GM19468 (cell line): ENCODE data around the gene CTBP1.

Experiments used
- ATAC-seq: cut with Tn5 transposase; IDR thresholded peaks from one replicate; pipeline ENCODE4 v1.9.1; 2021; ENCODE audit warnings: mild to moderate bottlenecking, moderate library complexity, moderate number of reproducible peaks; ENCODE audit not compliant: unreplicated experiment; ENCODE audit errors: extremely low read depth

The CTBP1 gene

DNA sequence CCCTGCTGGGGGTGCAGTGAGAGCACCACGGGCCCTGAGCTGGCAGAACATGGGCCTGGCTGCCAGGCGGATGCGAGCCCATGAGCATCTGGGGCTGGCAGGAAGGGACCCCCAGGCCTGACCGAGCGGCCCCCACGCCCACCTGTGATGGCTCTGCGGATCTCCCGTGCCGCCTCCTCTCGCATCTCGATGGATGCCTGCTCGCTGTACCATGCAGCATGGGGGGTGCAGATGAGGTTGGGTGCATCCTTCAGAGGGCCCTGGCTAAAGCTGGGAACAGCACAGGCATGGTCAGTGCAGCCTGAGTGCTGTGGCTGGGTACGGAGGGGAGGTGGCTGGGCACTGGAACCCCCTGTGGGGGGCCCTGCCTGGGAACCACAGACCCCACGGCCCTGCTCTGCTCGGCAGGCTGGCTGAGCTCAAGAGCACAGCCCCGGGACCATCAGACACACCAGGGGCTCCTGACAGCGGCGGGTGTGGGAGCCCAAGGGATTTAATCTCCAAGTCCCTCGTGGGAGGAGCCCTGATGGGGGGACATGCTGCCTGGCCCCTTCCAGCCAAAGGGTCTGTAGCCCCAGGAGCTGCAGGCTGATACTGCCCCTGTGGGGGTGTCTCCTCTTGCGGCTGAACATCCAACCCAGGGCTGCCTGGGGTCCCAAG is 35.5 kb downstream of the CTBP1 start:
- ATAC-seq, result no peak

DNA sequence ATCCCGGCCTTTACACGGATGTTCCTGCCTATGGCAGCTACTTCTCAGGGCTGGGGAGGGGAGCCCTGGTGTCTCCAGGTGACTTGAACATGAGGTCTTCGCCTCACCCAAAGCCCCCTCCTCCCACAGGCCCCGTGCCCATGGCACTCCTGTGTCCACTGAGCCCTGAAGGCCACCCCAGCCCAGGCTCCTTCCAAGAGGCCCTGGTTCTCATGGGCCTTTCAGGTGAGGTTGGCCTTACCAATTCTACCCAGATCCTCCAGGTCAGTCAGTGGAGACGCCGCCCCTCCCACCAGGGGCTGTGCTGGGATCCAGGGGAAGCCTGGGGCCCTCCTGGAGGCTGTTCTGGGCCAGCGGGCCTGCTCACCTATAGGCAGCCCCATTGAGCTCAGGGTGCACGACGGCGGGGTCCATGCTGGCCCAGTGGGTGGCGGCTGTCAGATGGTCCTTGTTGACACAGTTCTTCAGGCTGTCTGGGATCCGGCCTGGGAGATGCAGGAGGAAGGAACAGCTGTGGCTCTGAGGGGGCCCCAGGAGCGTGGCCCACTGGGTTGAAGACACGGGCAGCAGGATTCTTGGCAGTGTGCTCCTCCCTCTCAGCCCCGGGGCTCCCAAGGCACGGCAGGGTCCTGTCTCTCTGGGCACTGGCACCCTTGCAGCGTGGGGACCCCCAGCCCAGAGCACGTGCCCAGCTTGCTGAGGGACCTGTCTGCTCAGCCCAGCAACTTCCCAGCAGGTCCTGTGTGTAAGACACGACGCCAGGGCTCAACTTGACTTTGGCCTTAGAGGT is 36.2 kb downstream of the CTBP1 start:
- ATAC-seq, result no peak

DNA sequence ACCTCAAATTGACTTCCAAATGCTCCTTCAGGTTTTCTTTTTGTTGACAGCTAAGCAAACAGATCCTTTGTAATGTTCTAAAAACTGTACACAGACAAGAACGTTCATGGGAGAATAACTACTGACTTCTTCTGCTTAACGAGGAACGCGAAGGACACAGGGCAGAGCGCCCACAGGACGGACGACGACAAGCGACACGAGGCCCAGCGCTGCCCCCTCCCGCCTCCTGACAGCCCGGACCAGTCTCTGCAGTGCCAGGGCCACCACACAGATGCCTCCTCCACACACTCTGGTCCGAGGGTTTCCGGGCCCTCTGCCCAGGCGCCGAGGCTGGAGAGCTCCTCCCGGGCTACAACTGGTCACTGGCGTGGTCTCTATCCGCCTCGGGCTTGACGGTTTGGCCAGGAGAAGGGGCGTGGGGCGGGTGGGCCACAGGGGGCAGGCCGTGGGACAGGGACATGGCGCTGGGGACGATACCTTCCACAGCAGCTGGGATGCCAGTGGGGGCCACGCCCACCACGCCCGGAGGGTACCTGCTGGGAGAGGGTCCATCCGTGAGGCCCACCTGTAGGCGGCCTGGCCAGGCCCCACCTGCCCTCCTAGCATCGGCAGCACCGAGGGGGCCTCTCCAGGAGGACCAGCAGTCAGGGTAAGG is 36.9 kb downstream of the CTBP1 start:
- no peak for ATAC-seq

DNA sequence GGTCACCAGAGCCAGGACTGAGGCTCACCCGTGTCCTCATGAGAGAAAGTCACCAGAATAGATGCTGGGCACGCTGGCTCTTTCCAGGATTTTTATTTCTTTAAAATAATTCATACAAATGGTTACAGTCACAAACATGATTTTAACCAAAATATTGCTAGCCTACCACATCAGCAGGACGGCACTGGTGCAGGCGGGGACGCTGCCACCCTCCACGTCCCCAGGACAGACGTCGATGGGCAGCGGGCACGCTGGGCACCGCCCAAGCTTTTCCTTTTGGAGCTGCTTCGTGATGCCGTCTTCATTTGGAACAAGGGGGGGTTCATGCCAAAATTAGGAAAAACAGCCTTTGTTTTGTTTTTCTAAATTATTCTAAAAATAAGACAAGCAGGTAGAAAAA is 37.6 kb downstream of the CTBP1 start:
- ATAC-seq, result no peak

DNA sequence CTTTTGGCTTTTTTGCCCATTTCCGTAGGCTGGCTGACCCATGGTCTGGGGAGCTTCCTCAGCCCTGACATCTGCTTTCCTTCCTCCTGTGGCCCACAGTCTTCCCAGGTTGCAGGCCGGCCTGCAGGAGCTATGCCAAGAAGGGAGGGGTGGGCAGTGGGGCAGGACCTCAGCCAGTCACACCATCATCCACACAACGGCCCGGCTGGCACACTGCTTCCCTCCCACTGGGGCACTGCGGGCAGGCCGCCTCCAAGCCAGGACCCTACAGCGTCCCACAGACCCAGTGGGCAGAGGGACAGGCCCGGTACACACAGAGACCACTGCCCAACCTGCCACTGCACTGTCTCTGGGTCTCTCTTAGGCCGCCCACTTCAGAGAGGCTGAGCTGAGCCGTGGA is 38.0 kb downstream of the CTBP1 start:
- no peak for ATAC-seq

DNA sequence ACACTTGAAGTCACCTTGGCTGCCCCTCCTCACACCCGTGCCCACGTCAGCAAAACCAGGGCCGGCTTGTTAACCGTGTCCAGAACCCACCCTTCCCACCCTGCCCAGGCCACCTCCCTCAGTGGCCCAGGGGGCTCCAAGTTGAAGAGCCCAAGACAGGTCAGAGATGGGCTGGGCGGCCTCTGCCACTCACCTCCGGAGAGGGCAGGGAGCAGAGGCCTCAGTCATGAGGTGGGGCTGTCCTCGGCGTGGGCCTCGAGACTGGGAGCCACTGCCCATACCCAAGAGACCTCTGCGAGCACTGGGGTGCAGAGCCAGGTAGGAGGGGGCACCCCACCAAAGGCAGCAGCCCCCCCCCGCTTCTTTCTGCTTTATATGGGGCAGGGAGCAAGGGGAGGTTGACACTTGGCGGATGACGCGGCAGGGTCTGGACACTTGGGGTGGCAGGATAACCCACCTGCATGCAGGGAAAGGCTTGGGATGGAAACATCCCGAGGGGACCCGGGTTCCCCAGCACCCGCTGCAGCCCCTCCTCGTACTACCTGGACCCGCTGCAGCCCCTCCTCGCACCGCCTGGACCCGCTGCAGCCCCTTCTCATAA is 38.6 kb downstream of the CTBP1 start:
- no peak for ATAC-seq

DNA sequence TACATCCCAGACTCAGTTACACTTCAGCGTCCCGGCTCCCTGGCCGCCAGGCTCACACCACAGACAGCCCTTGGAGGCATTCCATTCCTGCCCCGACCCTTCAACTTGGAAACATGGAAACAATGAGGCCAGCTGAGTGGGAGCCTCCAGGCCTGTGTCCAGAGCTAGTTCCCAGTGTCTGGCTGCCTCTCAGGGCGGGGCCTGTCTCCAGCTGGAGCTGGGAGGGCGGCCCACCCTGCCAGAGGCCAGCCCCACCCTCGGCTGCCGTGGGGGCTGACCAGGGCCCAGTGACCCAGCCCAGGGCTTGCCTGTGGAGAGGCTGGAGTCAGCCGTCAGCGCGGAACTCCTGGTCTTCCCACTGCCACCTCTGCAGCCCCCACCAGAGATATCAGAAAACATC is 39.1 kb downstream of the CTBP1 start:
- ATAC-seq, result no peak

DNA sequence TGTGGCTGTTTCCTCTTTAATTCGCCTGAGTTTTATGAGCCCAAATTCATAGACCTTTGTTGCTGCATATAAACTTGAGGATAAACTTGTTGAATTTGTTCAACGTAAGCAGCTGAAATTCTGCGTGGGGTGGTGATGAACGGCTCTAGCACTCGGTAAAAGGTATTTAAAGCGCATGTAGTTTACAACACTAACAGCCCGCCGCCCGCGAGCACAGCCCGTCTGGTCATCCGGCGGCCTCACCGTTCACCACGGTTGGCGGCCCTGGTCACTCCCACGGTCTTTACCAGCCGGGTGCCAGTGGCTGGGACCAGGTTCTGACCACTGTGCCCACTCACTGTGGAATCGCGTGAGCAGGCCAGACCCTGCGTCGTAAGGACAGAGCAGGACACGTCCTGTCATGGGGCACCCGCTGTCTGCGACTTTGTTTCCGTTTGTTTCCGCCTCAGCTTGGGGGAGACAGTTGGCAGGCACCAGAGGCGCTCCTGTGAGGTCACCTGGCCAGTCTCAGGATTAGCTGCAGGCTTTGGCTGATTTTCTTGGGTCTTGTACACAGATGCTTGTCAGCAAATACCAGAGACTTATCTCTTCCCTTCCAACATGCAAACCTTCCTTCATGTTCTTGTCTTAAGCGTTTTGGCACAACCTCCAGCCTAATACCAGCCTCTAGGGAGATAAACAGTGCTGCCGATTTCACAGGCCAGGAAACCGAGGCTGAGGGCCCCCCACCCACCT is 39.8 kb downstream of the CTBP1 start:
- ATAC-seq, result no peak

DNA sequence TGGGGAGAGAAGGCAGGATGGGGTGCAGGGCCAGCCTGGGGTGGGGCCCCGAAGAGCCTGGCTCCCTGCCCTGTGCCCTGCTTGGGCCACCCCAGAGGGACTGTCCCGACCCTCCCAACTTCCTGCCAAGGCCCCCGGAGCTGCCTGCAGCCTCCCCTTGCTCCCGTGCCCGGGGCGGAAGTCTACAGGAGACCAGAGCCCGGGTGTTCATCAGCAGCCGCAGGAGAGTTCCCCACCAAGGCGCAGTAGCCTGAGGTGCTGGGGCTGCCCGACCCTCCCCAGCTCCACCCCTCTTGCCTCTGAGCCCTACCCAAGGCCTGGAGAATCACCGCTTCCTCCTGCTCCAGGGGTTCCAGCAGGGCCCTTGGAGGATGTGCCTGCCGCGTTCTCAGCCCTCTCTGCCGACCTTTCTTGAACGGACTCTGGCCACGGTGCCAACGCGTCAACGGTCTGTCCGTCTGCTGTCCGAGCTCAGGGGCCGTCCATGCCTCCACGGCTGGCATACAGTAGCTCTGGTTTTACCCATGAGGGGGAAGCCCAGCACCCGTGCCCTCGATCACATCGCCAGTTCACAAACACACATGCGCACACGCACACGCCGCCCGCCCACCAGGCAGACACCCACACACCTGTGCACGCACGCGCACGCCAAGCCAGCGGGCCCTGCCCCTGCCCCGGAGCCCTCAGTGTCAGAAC is 40.5 kb downstream of the CTBP1 start:
- ATAC-seq, result no peak

DNA sequence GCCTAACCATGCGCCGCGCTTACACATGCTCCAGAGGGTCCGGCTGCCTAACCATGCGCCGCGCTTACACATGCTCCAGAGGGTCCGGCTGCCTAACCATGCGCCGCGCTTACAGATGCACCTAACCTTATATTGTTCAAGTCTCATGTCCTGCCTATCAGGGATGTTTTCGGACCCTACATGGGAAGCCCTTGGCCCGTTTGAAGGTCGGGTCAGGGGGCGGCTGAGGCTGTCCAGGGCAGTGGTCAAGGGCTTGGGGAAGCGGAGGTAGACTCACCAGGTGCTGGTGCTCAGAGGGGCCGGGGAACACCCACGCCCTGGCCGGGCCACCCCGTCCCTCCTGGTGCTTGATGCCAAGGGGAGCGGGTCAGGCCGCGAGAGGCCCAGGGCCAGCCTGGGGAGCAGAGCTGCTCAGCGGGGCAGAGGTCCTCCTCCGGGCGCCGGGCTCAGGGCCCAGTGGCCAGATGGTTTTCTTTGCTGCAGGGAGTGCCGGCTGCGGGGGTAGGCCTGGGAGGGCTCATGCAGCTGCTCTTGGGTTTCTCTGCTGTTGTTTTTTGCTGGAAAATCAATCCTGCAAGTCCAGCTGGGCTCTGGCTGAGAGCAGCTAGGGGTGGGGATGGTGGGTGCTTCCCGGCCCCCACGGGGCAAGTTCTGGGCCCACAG is 41.2 kb downstream of the CTBP1 start:
- no peak for ATAC-seq

DNA sequence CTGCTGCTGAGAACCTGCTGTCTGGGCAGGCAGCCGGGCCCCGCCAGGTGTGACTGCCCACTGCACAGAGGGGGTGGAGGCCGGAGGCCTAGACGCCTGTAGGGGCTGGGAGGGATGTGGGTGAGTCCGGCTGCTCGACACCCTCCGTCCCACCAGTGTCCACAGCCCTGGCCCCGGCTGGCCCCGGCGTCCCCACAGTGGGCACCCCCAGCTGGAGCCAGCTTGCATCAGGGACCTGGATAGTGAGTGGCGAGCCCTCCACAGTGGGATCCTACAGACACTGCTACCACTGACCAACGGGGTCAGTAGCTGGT is 41.8 kb downstream of the CTBP1 start:
- ATAC-seq, result no peak

DNA sequence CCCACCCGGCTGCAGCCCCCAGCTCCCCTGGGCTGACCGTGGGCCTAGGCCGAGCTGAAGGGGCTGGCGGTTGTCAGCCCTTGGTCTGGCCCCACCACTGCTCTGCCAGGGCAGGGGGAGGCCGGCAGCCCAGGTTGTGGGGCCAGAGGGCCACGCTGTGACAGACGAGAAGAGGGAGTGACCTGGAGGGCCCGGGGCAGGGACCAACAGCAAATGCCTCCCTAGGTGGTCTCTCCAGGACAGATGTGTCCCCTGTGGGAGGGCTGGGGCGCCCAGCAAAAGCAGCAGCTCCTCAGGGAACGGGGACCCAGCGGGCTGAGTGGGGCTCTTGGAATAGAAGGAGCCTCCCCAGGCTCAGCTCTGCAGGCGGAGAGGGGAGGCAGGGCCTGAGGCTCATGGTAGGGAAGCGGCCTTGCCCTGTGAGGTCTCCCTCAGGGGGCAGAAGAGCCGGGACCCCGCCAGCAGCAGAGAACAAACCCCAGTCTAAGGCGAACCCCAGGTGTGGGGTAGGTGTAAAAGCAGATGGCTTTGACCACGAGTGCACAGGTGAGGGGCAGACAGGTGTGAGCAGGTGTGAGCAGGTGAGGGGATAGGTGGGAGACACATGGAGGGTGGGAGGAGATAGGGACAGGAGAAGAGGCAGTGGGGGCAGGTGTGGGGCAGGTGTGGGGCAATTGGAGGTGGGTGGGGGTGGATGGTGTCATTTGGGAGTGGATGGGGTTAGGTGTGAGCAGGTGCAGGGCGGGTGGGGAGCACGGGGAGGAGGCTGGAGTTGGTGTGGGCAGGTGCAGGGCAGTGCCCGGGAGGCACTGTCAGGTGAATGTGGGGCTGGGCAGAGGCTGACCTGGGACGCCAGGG is 42.4 kb downstream of the CTBP1 start:
- ATAC-seq, result no peak

DNA sequence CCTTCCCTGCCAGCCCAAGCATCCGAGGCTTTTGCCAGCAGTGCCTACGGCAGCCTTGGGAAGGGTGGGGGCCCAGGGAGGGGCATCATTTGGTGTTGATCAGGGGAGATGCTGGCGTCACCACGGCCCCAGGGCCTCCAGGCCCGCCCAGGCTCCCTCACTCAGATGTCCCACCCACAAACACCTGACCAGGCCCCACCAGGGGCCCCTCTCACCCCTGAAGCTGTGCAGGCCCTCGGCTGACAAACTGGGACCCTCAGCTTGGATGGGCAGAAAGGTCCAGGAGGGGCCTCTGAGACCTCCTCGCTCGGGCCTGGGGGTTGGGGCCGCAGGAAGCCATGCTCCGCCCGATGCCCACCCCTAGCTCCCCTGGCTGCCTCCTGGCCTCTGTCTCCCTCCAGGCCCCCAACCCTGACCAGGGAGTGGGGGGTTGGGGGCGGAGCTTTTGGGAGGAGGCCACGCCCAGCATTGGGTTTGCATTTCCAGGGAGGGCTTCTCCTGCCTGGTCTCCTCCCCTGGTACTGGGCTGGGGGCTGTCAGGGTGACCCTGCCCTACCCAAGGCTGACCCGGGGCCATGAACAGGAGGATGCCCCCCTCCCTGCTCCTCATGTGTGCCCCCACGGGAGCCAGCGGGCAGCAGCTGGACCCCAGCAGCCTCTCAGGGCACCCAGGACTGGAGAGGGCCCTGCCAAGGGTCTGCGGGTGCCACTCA is 43.2 kb downstream of the CTBP1 start:
- no peak for ATAC-seq

DNA sequence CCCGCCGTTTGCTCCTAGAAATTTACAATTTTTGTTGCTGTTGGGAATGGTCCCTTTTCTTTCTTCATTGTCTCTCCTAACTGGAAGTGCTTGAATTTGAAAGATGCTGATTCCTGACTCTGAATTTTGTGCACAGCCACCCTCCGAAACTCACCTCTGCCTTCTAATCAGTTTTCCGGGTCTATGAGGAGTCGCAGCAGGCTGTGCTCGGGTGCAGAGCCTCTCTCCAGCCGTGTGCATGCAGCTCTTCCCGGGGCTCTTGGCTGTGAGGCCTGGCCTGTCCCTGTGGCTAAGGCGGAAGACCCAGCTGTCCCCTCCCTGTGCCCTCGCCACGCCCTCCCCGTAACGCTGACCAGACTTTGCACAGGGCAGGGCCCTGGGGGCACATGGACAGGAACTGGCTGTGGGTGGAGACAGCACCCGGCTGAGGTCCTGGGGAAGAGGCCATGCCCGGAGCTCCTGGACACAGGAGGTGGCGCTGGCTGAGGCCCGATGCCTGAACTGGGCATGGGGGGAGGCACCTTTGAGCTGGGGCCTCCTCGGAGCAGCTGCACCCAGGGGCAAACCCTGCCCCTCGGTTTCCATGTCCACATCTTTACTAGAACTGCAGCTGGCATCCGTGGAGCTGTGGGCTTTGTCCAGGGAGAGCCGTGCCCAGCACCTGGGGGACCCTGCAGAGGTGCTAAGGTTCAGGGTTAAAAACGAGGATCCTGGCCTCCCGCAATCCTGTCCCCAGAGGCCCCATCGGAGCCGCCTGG is 43.9 kb downstream of the CTBP1 start:
- ATAC-seq, result no peak

DNA sequence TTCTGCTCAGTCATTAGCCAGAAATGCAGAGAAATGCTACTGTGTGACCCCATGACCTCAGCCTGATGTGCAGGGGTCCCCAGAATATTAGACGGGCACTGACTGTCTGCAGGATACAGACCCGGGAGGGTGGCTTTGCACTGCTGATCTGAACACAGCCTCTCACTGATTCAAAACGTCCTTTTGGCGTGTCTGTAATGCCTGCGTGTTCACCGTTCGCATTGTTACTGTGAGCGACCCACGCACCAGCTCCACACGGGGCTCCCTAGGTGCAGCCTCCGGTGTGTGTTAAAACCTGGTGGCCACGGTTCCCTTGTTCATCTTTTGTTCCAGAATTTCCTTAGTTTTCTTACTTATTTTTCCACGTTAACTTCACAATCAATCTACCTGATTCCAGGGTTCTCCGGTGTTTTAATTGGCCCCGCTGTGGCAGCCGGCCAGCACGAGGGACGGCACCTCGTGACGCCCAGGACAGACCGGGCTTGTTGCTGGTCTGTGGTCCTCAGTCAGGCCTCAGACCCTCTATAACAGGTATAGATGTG is 44.6 kb downstream of the CTBP1 start:
- ATAC-seq, result no peak

DNA sequence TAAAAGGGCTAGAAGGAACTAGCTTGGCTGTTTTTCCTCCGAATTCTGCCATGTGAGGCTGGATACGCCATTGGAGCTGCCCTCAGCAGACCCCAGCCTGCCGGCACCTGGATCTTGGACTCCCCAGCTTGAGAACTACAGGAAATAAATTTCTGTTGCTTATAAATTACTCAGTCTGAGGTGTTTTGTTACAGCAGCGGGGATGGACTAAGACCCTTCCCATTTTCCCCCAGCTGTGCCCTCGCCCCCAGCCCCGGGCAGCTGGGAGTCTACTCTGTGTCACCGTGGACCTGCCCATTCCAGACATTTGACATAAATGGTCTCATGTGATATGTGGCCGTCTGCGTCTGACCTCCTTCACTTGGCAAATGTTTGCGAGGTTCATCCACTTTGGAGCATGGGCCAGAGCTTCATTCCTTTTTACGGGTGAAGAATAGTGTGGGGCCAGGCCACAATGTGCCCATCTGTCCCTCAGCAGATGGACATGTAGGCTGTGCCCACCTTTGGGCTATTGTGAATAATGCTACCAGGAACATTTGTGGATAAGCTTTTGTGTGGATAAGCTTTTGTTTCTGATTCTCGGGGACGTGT is 45.8 kb downstream of the CTBP1 start:
- no peak for ATAC-seq
